Psoas muscle (tissue), 8 donors: ENCODE results near the gene CEACAM19. TPM values are rescaled to one million over a fixed set of nuclear protein-coding genes. Genes with fewer than 3 reads are reported as not detected.
A peak's percentile ranks its signal among the peaks of the same experiment; 100 is the strongest.

Experiments used
- ATAC-seq, 4 donors: fragments of 200-7000 bp; cut with Tn5 transposase; one replicate each; pipeline ENCODE4 v1.9.1; 2020; ENCODE audit warnings: moderate library complexity in 3 of 4, mild to moderate bottlenecking in 2 of 4
- DNase-seq, 2 donors: peaks; one replicate each; pipeline ENCODE4 v3.0.0-alpha.2; 2020
- H3K27ac ChIP-seq: fragments of 200-600 bp; one replicate; pipeline ENCODE4 v1.8.0; 2022
- H3K27me3 ChIP-seq, 3 donors: fragments of 200-600 bp in 1 of 3; one replicate each; pipeline versions ENCODE4 v1.6.1 to v1.8.0; 2013 to 2022; ENCODE audit warnings: low read length in 2 of 3, mild to moderate bottlenecking in 2 of 3, moderate library complexity in 1 of 3; ENCODE audit not compliant: insufficient read depth in 3 of 3
- H3K36me3 ChIP-seq, 2 donors: fragments of 200-600 bp in 1 of 2; one replicate each; pipeline versions ENCODE4 v1.6.1 to v1.8.0; 2013 to 2022; ENCODE audit warnings: low read depth in 1 of 2, mild to moderate bottlenecking in 1 of 2, moderate library complexity in 1 of 2; ENCODE audit not compliant: insufficient read depth in 1 of 2
- H3K4me1 ChIP-seq: fragments of 200-600 bp; one replicate; pipeline ENCODE4 v1.8.0; 2022
- H3K4me3 ChIP-seq: fragments of 200-600 bp; one replicate; pipeline ENCODE4 v1.8.0; 2022; ENCODE audit warnings: mild to moderate bottlenecking
- H3K9me3 ChIP-seq: fragments of 200-600 bp; one replicate; pipeline ENCODE4 v1.8.0; 2022
- WGBS, 3 donors: extraction: QIAGEN DNeasy Blood & Tissue Kit; methylation state at CpG; one replicate each; pipeline versions ENCODE4 v1.1.6 to v1.1.7; 2013; 5-methylcytosine and 5-hydroxymethylcytosine counted together
- intact Hi-C, 2 donors: fragments of 100-400 bp; cut with DNase I; formaldehyde crosslinking; loops; one replicate each; pipeline versions ENCODE4 v1.11.0 to v1.14.2; 2022
- polyA plus RNA-seq, 3 donors: library from polyadenylated mRNA; stranded (reverse); fragments of 200-250 nt; gene quantifications; one replicate each; pipeline ENCODE4 v1.2.3, GENCODE V29; 2013
- total RNA-seq, 4 donors: library from RNA; stranded (reverse); fragmentation: NEBNext Ultra II Directional in 2 of 4; extraction: Animal tissue kit (Norgen Biotek cat#: 25700) in 2 of 4; gene quantifications; one replicate each; pipeline versions ENCODE4 v1.2.1 to v1.2.4, GENCODE V29; 2021 to 2023
- TF ChIP-seq, protein P1 (sequence below): fragments of 200-600 bp; IDR thresholded peaks from one replicate; pipeline ENCODE4 v1.8.0; 2022; ENCODE audit warnings: antibody characterized with exemption
- donor health status: healthy with polysubstance abuse.
- donor health status: DM: no; HTN: no; CAD: no; lungs with moderate emphysema.
- donor health status: Bipolar disorder and iron deficiency.
- donor health status: healthy.
- donor health status: DM: yes; HTN: yes; CAD: no.
- donor health status: DM: no; HTN: no; CAD: no.
- donor health status: DM: no; HTN: no; CAD: no.
- donor health status: DM: yes; HTN: yes; CAD: no.

Gene CEACAM19
- total and polyA plus RNA-seq, 7 donors, result 3.7 to 14.7 (median 8.6) TPM

DNA sequence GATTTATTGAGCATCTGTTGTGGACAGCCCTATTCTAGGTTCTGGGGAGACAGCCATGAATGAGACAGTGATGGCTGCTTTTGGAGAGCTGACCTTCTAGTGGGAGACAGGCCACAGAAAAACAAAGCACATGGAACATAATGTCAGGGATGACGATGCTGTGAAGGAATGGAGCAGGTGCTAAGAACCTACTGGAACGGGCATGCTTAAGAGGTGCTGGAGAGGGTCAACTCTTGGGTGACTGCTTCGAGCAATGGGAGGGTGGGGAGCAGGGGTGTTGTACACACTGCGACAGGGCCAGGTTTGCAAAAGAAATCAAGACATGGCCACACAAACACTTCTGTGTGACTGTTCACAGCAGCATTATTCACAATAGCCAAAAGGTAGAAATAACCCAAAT, 15.6 kb downstream of the CEACAM19 start:
- H3K27ac ChIP-seq, result no peak overlapping the region
- 26 to 39% (median 34%) methylated on average over 4 of the region's 4 CpGs for WGBS, 3 donors

DNA sequence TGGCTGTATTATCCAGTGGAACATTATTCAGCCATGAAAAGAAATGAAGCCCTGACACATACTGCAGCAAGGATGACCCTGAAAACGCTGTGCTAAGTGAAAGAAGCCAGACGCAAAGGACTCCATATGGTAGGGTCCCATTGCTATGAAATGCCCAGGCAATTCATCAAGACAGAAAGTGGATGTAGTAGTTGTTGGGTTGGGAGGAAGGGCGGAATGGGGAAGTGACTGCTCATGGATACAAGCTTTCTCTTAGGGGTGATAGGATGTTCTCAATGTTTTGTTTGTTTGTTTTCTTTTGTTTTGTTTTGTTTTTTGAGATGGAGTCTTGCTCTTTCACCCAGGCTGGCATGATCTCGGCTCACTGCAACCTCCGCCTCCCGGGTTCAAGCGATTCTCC, 16.6 kb downstream of the CEACAM19 start:
- ATAC-seq (no peak), DNase-seq (no peak)
- Histone ChIP-seq H3K4me3 (no peak overlapping the region), H3K27ac (no peak overlapping the region), H3K27me3 (no peaks in the 10 kb centered on the region), H3K9me3 (no peaks in the 10 kb centered on the region), H3K36me3 (peaks cover 0 to 12% of the 10 kb centered on the region in 2 donors), H3K4me1 (peaks cover 3% of the 10 kb centered on the region)
- WGBS, 3 donors, result 87 to 92% (median 90%) methylated on average over 7 of the region's 7 CpGs
- TF ChIP-seq, protein P1, sequence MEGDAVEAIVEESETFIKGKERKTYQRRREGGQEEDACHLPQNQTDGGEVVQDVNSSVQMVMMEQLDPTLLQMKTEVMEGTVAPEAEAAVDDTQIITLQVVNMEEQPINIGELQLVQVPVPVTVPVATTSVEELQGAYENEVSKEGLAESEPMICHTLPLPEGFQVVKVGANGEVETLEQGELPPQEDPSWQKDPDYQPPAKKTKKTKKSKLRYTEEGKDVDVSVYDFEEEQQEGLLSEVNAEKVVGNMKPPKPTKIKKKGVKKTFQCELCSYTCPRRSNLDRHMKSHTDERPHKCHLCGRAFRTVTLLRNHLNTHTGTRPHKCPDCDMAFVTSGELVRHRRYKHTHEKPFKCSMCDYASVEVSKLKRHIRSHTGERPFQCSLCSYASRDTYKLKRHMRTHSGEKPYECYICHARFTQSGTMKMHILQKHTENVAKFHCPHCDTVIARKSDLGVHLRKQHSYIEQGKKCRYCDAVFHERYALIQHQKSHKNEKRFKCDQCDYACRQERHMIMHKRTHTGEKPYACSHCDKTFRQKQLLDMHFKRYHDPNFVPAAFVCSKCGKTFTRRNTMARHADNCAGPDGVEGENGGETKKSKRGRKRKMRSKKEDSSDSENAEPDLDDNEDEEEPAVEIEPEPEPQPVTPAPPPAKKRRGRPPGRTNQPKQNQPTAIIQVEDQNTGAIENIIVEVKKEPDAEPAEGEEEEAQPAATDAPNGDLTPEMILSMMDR, result no peak
- intact Hi-C loops, result loop anchor here in 1 of 2 donors (5.0 kb wide), 1 partner anchor 34 kb away; no protein-coding TSS in a partner anchor

More for the DNA sequence above, 15.6 kb downstream of the CEACAM19 start:
- DNase-seq (no peak), ATAC-seq (peak in 1 of 4 donors; percentile 29)
- TF ChIP-seq, protein P1, result no peak
- intact Hi-C loops, result loop anchor here in 1 of 2 donors (5.0 kb wide), 1 partner anchor 35 kb away; no protein-coding TSS in a partner anchor
- no peaks in the 10 kb centered on the region for H3K9me3 ChIP-seq
- no peak overlapping the region for H3K4me3 ChIP-seq
- peaks cover 3% of the 10 kb centered on the region for H3K4me1 ChIP-seq
- no peaks in the 10 kb centered on the region for H3K27me3 ChIP-seq
- peaks cover 0 to 22% of the 10 kb centered on the region in 2 donors for H3K36me3 ChIP-seq

DNA sequence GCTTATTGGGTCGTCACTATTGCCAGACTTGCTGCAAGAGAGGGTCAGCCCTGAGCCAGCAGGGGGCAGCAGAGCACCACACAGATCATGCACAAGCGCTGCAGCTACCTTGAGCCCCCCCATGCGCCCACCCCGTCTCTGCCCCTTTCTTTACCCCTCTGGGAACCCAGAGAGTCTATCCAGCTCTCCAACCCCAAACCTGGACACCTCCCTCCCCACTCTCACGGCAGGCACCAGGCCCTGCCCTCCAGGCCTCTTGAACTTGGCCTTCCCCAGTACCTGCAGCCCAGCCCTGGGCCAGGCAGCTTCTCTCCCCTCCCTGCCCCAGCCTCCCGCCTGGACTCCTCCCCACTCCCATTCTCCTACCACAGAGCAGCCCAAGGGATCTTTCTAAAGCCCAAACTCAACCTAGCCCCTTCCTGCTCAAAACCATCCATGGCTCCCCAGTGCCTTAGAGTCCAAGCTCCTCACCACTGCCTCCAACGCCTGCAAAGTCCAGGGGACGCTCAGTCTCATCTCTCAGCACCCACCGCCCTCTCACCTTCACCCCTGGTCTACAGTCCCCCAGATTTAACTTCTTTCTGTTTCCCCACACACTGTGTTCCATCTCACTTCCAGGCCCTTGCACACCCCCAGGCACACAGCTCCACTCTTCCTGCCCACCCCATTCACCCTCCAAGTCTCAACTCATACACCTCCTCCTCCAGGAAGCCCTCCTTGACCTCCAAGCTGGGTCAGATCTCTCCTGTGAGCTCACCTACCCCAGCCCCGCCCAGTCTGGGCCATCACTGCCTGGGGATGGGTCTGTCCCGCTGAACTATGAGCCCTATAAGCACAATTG, 18.2 kb downstream of the CEACAM19 start:
- Histone ChIP-seq H3K4me1 (peaks cover 3% of the 10 kb centered on the region), H3K27me3 (no peaks in the 10 kb centered on the region), H3K4me3 (no peak overlapping the region), H3K9me3 (no peaks in the 10 kb centered on the region), H3K27ac (no peak overlapping the region), H3K36me3 (no peaks in the 10 kb centered on the region)
- peak; percentile 59 to 77 (median 67) for ATAC-seq
- peak; percentile 73 to 86 for DNase-seq
- whole genome bisulfite sequencing, 3 donors, result 34 to 45% (median 39%) methylated on average over 10 to 11 of the region's 11 CpGs
- TF ChIP-seq, protein P1, result peak; percentile 88
- intact Hi-C loops, result loop anchor here in 1 of 2 donors (1.0 to 5.0 kb wide), 3 partner anchors 33 to 156 kb away; no protein-coding TSS in a partner anchor

DNA sequence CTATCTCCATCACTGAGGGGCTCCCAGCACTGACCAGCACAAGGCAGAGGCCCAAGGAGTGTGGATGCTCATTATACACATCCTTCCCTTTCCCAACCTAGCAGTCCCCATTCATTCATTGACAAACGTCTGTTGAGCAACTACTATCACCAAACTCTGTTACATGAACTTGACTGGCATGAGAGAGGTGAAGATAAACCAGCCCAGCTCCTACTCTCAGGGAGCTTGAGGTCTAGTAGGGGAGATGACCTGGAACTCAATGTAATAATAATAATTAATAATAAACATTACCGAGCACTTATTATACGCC, 18.8 kb downstream of the CEACAM19 start:
- Histone ChIP-seq H3K36me3 (no peaks in the 10 kb centered on the region), H3K4me3 (no peak overlapping the region), H3K27me3 (no peaks in the 10 kb centered on the region), H3K9me3 (no peaks in the 10 kb centered on the region), H3K27ac (no peak overlapping the region), H3K4me1 (peaks cover 3% of the 10 kb centered on the region)
- intact Hi-C loops, result no loop called here
- ATAC-seq (no peak), DNase-seq (no peak)
- TF ChIP-seq, protein P1, result no peak
- WGBS, 3 donors, result 81 to 96% (median 91%) methylated on average over 3 of the region's 3 CpGs
